PC-9 (cell line): ENCODE data around the gene RTBDN. TPM values are rescaled to one million over a fixed set of nuclear protein-coding genes. Genes with fewer than 3 reads are reported as not detected.

Source experiments
- BruUV-seq: library from RNA; stranded (reverse); fragments of 400-500 nt; replicated peaks from 2 replicates; lab custom pipeline; 2021; lab: Mats Ljungman, UMichigan
- CTCF ChIA-PET: fragments of 300-600 bp; sonication (Branson Sonifier 250); formaldehyde crosslinking; loops from one replicate; lab custom pipeline; 2022; ENCODE audit warnings: antibody characterized with exemption; lab: Charles Lee
- POLR2A ChIA-PET: fragments of 300-600 bp; sonication (Branson Sonifier 250); formaldehyde crosslinking; loops from one replicate; lab custom pipeline; 2022; ENCODE audit warnings: antibody characterized with exemption; ENCODE audit not compliant: unreplicated experiment; lab: Charles Lee
- DNase-seq, 2 experiments: peaks; one replicate each; pipeline versions ENCODE4 v3.0.0 to v3.0.0-alpha.2; 2015 to 2022; ENCODE audit warnings: mixed read lengths in 1 of 2
- H2AFZ ChIP-seq: fragments of 200-600 bp; sonication (generic); 2 replicates; pipeline ENCODE4 v1.8.1; 2017; ENCODE audit warnings: antibody characterized with exemption
- H3F3A ChIP-seq: fragments of 200-600 bp; sonication (generic); 2 replicates; pipeline ENCODE4 v1.8.1; 2017; ENCODE audit warnings: antibody characterized with exemption, mild to moderate bottlenecking, low read depth; ENCODE audit not compliant: insufficient read depth
- H3K27ac ChIP-seq: fragments of 200-600 bp; sonication (generic); 2 replicates; pipeline ENCODE4 v1.6.1; 2016; ENCODE audit warnings: mixed run types
- H3K27me3 ChIP-seq: fragments of 200-600 bp; sonication (generic); 2 replicates; pipeline ENCODE4 v1.6.1; 2016; ENCODE audit warnings: low read depth, mixed run types; ENCODE audit not compliant: insufficient read depth
- H3K36me3 ChIP-seq: fragments of 200-600 bp; sonication (generic); 2 replicates; pipeline ENCODE4 v1.6.1; 2016; ENCODE audit warnings: low read depth, mixed run types
- H3K4me1 ChIP-seq: fragments of 200-600 bp; sonication (generic); replicated peaks from 2 replicates; pipeline ENCODE4 v1.6.1; 2016; ENCODE audit warnings: mixed run types; ENCODE audit not compliant: insufficient read depth
- H3K4me2 ChIP-seq: fragments of 200-600 bp; sonication (generic); 2 replicates; pipeline ENCODE4 v1.6.1; 2017; ENCODE audit warnings: mixed run types
- H3K4me3 ChIP-seq: fragments of 200-600 bp; sonication (generic); 2 replicates; pipeline ENCODE4 v1.6.1; 2016; ENCODE audit warnings: mixed run types
- H3K79me2 ChIP-seq: fragments of 200-600 bp; sonication (generic); 2 replicates; pipeline ENCODE4 v1.6.1; 2017; ENCODE audit warnings: low read depth, mixed run types
- H3K9me2 ChIP-seq: fragments of 200-600 bp; sonication (generic); 2 replicates; pipeline ENCODE4 v1.8.1; 2017; ENCODE audit warnings: mild to moderate bottlenecking; ENCODE audit not compliant: insufficient read depth
- H3K9me3 ChIP-seq: fragments of 200-600 bp; sonication (generic); 2 replicates; pipeline ENCODE4 v1.8.1; 2016; ENCODE audit warnings: low read depth; ENCODE audit not compliant: insufficient read depth
- H4K20me1 ChIP-seq: fragments of 200-600 bp; sonication (generic); 2 replicates; pipeline ENCODE4 v1.8.1; 2017; ENCODE audit not compliant: insufficient read depth
- CTCF ChIP-seq: fragments of 200-600 bp; sonication (generic); conservative IDR thresholded peaks from 2 replicates; pipeline ENCODE4 v1.6.1; 2017; ENCODE audit warnings: mixed run types, antibody characterized with exemption, mild to moderate bottlenecking, moderate library complexity
- EZH2 ChIP-seq: fragments of 200-600 bp; sonication (generic); IDR thresholded peaks from 2 replicates; pipeline ENCODE4 v1.8.0; 2017; ENCODE audit warnings: antibody characterized with exemption, low read depth
- intact Hi-C: fragments of 100-400 bp; cut with micrococcal nuclease; formaldehyde crosslinking; loops from one replicate; pipeline ENCODE4 v1.10.0; 2022; ENCODE audit not compliant: unreplicated experiment
- total RNA-seq: library from RNA; stranded (reverse); gene quantifications from 2 replicates; pipeline ENCODE4 v1.2.3, GENCODE V29; 2021

The RTBDN gene
- total RNA-seq, 1 experiment from 2014 or later = 1.0 TPM

DNA sequence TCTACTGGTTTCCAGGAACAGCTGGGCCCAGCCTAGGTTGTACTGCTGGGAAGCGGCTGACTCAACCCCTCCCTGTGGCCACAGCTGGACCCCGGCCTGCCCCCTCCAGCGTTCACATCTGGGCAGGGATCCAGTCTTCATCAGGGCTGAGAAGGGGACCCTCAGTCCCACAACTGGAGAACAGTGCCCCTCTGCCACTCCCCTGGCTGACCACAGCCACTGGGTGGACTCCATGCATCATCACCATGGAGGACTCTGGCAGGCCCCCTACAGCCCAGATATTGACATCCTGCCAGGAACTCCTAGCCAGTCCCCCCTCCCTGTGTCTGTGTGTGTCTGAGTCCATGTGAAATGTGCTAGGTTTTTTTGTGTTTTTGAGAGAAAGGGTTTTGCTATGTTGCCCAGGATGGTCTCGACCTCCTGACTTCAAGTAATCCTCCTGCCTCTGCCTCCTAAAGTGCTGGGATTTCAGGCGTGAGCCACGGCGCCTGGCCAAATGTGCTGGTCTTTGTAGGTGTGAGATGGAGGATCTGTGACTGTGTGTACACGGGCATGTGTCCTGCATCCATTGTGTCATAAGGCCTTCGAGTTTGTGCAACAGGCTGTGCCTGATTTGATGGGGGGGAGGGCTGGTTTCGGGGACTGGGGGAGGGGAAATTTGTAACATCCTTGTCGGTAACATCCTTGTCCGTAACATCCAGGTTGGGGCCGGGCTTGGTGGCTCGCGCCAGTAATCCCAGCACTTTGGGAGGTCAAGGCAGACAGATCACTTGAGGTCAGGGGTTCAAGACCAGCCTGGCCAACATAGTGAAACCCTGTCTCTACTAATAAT is 55.0 kb downstream of the RTBDN start:
- peak overlapping the region; percentile 78 for H3K4me2 ChIP-seq
- no peaks in the 10 kb centered on the region for H3K9me3 ChIP-seq
- H2AFZ ChIP-seq = no peak overlapping the region
- H3K9me2 ChIP-seq = no peaks in the 10 kb centered on the region
- CTCF ChIA-PET = interaction anchor here (1.5 to 2.2 kb wide), 2 partner anchors 13 to 22 kb away, joined by 3 to 11 read pairs; partner anchors contain the start of gene JUNB
- no peaks in the 10 kb centered on the region for H3K36me3 ChIP-seq
- H4K20me1 ChIP-seq = no peaks in the 10 kb centered on the region
- POLR2A ChIA-PET = interaction anchor here (1.7 to 2.5 kb wide), 2 partner anchors 9 to 13 kb away, joined by 18 to 59 read pairs; partner anchors contain the start of gene JUNB
- no TSS peak for BruUV-seq
- TF ChIP-seq EZH2 (no peak), CTCF (no peak)
- H3K27ac ChIP-seq = peak overlapping the region; percentile 51
- H3K27me3 ChIP-seq = no peaks in the 10 kb centered on the region
- peaks cover 65% of the 10 kb centered on the region for H3F3A ChIP-seq
- peaks cover 34% of the 10 kb centered on the region for H3K79me2 ChIP-seq
- peak overlapping the region; percentile 59 for H3K4me3 ChIP-seq
- DNase-seq = peak; percentile 25 to 33
- intact Hi-C loops = loop anchor here (5.0 kb wide), 1 partner anchor 373 kb away; the partner anchor contains the start of genes IER2 and STX10
- H3K4me1 ChIP-seq = peaks cover 56% of the 10 kb centered on the region

DNA sequence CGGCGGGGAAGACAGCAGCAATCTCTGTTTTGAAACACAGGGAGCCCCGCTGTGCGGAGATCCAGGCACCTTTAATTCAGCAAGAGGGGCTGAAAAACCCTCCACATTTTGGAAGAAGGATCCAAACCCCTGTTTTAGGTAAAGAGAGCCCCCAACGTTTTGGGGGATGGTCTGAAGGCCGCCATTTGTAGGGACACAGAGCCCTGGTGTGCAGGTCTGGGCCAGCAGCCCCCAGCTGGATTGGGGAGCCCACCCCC is 55.5 kb downstream of the RTBDN start:
- Histone ChIP-seq H3K27ac (peak overlapping the region; percentile 51), H3K4me3 (peak overlapping the region; percentile 59), H3F3A (peaks cover 66% of the 10 kb centered on the region), H4K20me1 (no peaks in the 10 kb centered on the region), H2AFZ (0 out of 2 replicates have a peak overlapping the region, but pooled peaks have one; percentile 69), H3K36me3 (no peaks in the 10 kb centered on the region), H3K4me2 (peak overlapping the region; percentile 78), H3K9me2 (no peaks in the 10 kb centered on the region), H3K27me3 (no peaks in the 10 kb centered on the region), H3K9me3 (no peaks in the 10 kb centered on the region), H3K4me1 (peaks cover 56% of the 10 kb centered on the region), H3K79me2 (peaks cover 39% of the 10 kb centered on the region)
- ChIA-PET CTCF (interaction anchor here (0.6 to 2.2 kb wide), 3 partner anchors 14 to 93 kb away, joined by 3 to 15 read pairs (median 11); partner anchors contain the start of gene JUNB), POLR2A (interaction anchor here (1.7 to 2.5 kb wide), 2 partner anchors 10 to 13 kb away, joined by 18 to 59 read pairs; partner anchors contain the start of gene JUNB)
- BruUV-seq = TSS peak; percentile 72
- TF ChIP-seq EZH2 (no peak), CTCF (no peak)
- no peak for DNase-seq
- intact Hi-C loops = loop anchor here (5.0 kb wide), 1 partner anchor 373 kb away; the partner anchor contains the start of genes IER2 and STX10

- Histone ChIP-seq H3K27ac (peak overlapping the region; percentile 51), H3K9me3 (no peaks in the 10 kb centered on the region), H3F3A (peaks cover 68% of the 10 kb centered on the region), H2AFZ (peak overlapping the region; percentile 69), H3K4me1 (peaks cover 57% of the 10 kb centered on the region), H3K4me2 (peak overlapping the region; percentile 78), H3K79me2 (peaks cover 45% of the 10 kb centered on the region), H3K36me3 (no peaks in the 10 kb centered on the region), H4K20me1 (no peaks in the 10 kb centered on the region), H3K27me3 (no peaks in the 10 kb centered on the region), H3K4me3 (peak overlapping the region; percentile 59), H3K9me2 (no peaks in the 10 kb centered on the region)
- ChIA-PET CTCF (interaction anchor here (0.6 to 2.2 kb wide), 4 partner anchors 14 to 94 kb away, joined by 3 to 15 read pairs (median 10); partner anchors contain the start of gene JUNB), POLR2A (interaction anchor here (0.7 to 2.5 kb wide), 3 partner anchors 11 to 22 kb away, joined by 3 to 59 read pairs (median 18); partner anchors contain the start of gene JUNB)
- intact Hi-C loops = loop anchor here (5.0 kb wide), 1 partner anchor 374 kb away; the partner anchor contains the start of genes IER2 and STX10
- no TSS peak for BruUV-seq
- DNase-seq = peak; percentile 74 to 81
- TF ChIP-seq CTCF (no peak), EZH2 (no peak)
These were observed 56.1 kb downstream of the RTBDN start for GRCh38 chr19:12778017-12778904.
